Hepatocyte (in vitro differentiated cells): Measurements from ENCODE around the gene RARA. TPM values are rescaled to one million over a fixed set of nuclear protein-coding genes. Genes with fewer than 3 reads are reported as not detected.

Experiments
- DNase-seq: peaks from one replicate; pipeline ENCODE4 v3.0.0-alpha.2; 2016; ENCODE audit warnings: low spot score
- H2AFZ ChIP-seq: fragments of 200-600 bp; sonication (generic); 2 replicates; pipeline ENCODE4 v1.6.0; 2016; ENCODE audit warnings: antibody characterized with exemption, mild to moderate bottlenecking
- H3K27ac ChIP-seq: fragments of 200-600 bp; sonication (generic); 2 replicates; pipeline ENCODE4 v1.5.1; 2016; ENCODE audit warnings: mild to moderate bottlenecking
- H3K27me3 ChIP-seq: fragments of 200-600 bp; sonication (generic); 2 replicates; pipeline ENCODE4 v1.6.1; 2016
- H3K36me3 ChIP-seq: fragments of 200-600 bp; sonication (generic); replicated peaks from 2 replicates; pipeline ENCODE4 v1.5.1; 2016; ENCODE audit warnings: low read depth; ENCODE audit not compliant: insufficient read depth
- H3K4me1 ChIP-seq: fragments of 200-600 bp; sonication (generic); 2 replicates; pipeline ENCODE4 v1.5.1; 2016; ENCODE audit warnings: mild to moderate bottlenecking, moderate library complexity; ENCODE audit not compliant: insufficient read depth
- H3K4me2 ChIP-seq: fragments of 200-600 bp; sonication (generic); 2 replicates; pipeline ENCODE4 v1.6.0; 2016
- H3K4me3 ChIP-seq: fragments of 200-600 bp; sonication (generic); 2 replicates; pipeline ENCODE4 v1.5.1; 2016; ENCODE audit warnings: mild to moderate bottlenecking
- H3K79me2 ChIP-seq: fragments of 200-600 bp; sonication (generic); 2 replicates; pipeline ENCODE4 v1.6.0; 2017; ENCODE audit warnings: mild to moderate bottlenecking
- H3K9me2 ChIP-seq: fragments of 200-600 bp; sonication (generic); replicated peaks from 2 replicates; pipeline ENCODE4 v1.6.0; 2017; ENCODE audit warnings: mild to moderate bottlenecking; ENCODE audit not compliant: insufficient read depth
- H3K9me3 ChIP-seq: fragments of 200-600 bp; sonication (generic); 2 replicates; pipeline ENCODE4 v1.5.1; 2016; ENCODE audit warnings: low read depth, mild to moderate bottlenecking
- H4K20me1 ChIP-seq: fragments of 200-600 bp; sonication (generic); 2 replicates; pipeline ENCODE4 v1.6.0; 2016; ENCODE audit warnings: mild to moderate bottlenecking; ENCODE audit not compliant: insufficient read depth, poor library complexity, severe bottlenecking
- CTCF ChIP-seq: fragments of 200-600 bp; sonication (generic); IDR thresholded peaks from 2 replicates; pipeline ENCODE4 v1.5.1; 2016; ENCODE audit warnings: antibody characterized with exemption, mild to moderate bottlenecking; ENCODE audit not compliant: poor library complexity
- EZH2 ChIP-seq: fragments of 200-600 bp; sonication (generic); IDR thresholded peaks from 2 replicates; pipeline ENCODE4 v1.6.1; 2016; ENCODE audit warnings: antibody characterized with exemption, mild to moderate bottlenecking, borderline replicate concordance
- EZH2phosphoT487 ChIP-seq: fragments of 200-600 bp; sonication (generic); IDR thresholded peaks from one replicate; pipeline ENCODE4 v1.6.1; 2018; ENCODE audit warnings: antibody characterized with exemption, mild to moderate bottlenecking, low read depth, moderate library complexity; ENCODE audit not compliant: unreplicated experiment, severe bottlenecking
- whole genome bisulfite sequencing: methylation state at CpG from one replicate; pipeline ENCODE4 v1.1.6; 2016; ENCODE audit warnings: low lambda C conversion rate; ENCODE audit errors: missing lambda C conversion rate; 5-methylcytosine and 5-hydroxymethylcytosine counted together
- polyA plus RNA-seq: library from polyadenylated mRNA; unstranded; fragments of >200 nt; fragmentation: Nextera tagmentation; extraction: Ambion mirVana; gene quantifications from 2 replicates; pipeline ENCODE4 v1.2.1, GENCODE V29; 2016
- small RNA-seq: library from RNA; depleted of rRNA; stranded (forward); fragments of <200 nt; gene quantifications from one replicate; pipeline ENCODE3, GENCODE V24; 2014
- total RNA-seq: library from RNA; depleted of rRNA; stranded (reverse); fragments of >200 nt; gene quantifications from 2 replicates; pipeline ENCODE4 v1.2.3, GENCODE V29; 2014

The RARA gene
- total and polyA plus RNA-seq, 2 experiments from 2014 or later: 30.0 to 33.1 TPM

GRCh38 chr17:40402668-40403067 lies 93.7 kb downstream of the RARA start:
- no peak overlapping the region for H3K4me3 ChIP-seq
- H3K36me3 ChIP-seq: no peaks in the 10 kb centered on the region
- H3K4me2 ChIP-seq: no peak overlapping the region
- no peaks in the 10 kb centered on the region for H3K4me1 ChIP-seq
- H2AFZ ChIP-seq: no peak overlapping the region
- no peak for TF ChIP-seq CTCF
- H3K27ac ChIP-seq: no peak overlapping the region
- H4K20me1 ChIP-seq: no peaks in the 10 kb centered on the region
- no peaks in the 10 kb centered on the region for H3K27me3 ChIP-seq
- H3K9me2 ChIP-seq: no peaks in the 10 kb centered on the region
- 100% methylated on average over 1 of the region's 1 CpG for WGBS
- DNase-seq: no peak
- no peaks in the 10 kb centered on the region for H3K9me3 ChIP-seq
- H3K79me2 ChIP-seq: no peaks in the 10 kb centered on the region

GRCh38 chr17:40404003-40404402 lies 95.0 kb downstream of the RARA start:
- no peaks in the 10 kb centered on the region for H3K4me1 ChIP-seq
- no peak for DNase-seq
- H3K4me2 ChIP-seq: no peak overlapping the region
- no peaks in the 10 kb centered on the region for H3K27me3 ChIP-seq
- no peaks in the 10 kb centered on the region for H3K9me2 ChIP-seq
- no peak for TF ChIP-seq EZH2
- no peak for TF ChIP-seq EZH2phosphoT487
- no peak for TF ChIP-seq CTCF
- H2AFZ ChIP-seq: peak overlapping the region; percentile 28
- WGBS: 79% methylated on average over 3 of the region's 3 CpGs
- no peaks in the 10 kb centered on the region for H3K9me3 ChIP-seq
- H3K4me3 ChIP-seq: no peak overlapping the region
- H3K27ac ChIP-seq: no peak overlapping the region
- no peaks in the 10 kb centered on the region for H3K36me3 ChIP-seq
- H3K79me2 ChIP-seq: no peaks in the 10 kb centered on the region
- no peaks in the 10 kb centered on the region for H4K20me1 ChIP-seq

Small RNA genes within 50 kb of the gene (small RNA-seq; reads per million reads assigned to genes)
- gene RF00019: not detected
- not detected for gene RNA5SP441

Other genes starting within 250 kb of the RARA start
- 35.3 and 40.2 TPM in 2 replicates for gene THRA, start 246.2 kb upstream of the RARA start, total RNA-seq
- gene THRA, start 246.2 kb upstream of the RARA start, polyA plus RNA-seq: 20.7 and 22.5 TPM in 2 replicates
- 2.3 and 3.0 TPM in 2 replicates for gene NR1D1, start 208.6 kb upstream of the RARA start, total RNA-seq
- gene NR1D1, start 208.6 kb upstream of the RARA start, polyA plus RNA-seq: 6.9 and 7.1 TPM in 2 replicates
- gene MSL1, start 187.2 kb upstream of the RARA start, total RNA-seq: 71.9 and 81.6 TPM in 2 replicates
- gene MSL1, start 187.2 kb upstream of the RARA start, polyA plus RNA-seq: 26.7 and 31.4 TPM in 2 replicates
- gene CASC3, start 168.6 kb upstream of the RARA start, total RNA-seq: 26.7 and 30.2 TPM in 2 replicates
- 33.0 and 37.5 TPM in 2 replicates for gene CASC3, start 168.6 kb upstream of the RARA start, polyA plus RNA-seq
- gene RAPGEFL1, start 131.7 kb upstream of the RARA start, total RNA-seq: 4.0 and 4.9 TPM in 2 replicates
- gene RAPGEFL1, start 131.7 kb upstream of the RARA start, polyA plus RNA-seq: 4.2 and 6.0 TPM in 2 replicates
- 10.3 and 12.6 TPM in 2 replicates for gene WIPF2, start 89.9 kb upstream of the RARA start, total RNA-seq
- gene WIPF2, start 89.9 kb upstream of the RARA start, polyA plus RNA-seq: 23.8 and 24.2 TPM in 2 replicates
- 5.8 and 8.6 TPM in 2 replicates for gene CDC6, start 21.3 kb upstream of the RARA start, total RNA-seq
- 5.1 and 7.5 TPM in 2 replicates for gene CDC6, start 21.3 kb upstream of the RARA start, polyA plus RNA-seq
- gene GJD3, start 55.6 kb downstream of the RARA start, total RNA-seq: 0.47 TPM in 1 of 2 replicates, not detected in the other
- gene GJD3, start 55.6 kb downstream of the RARA start, polyA plus RNA-seq: 3.3 and 3.8 TPM in 2 replicates
- gene TOP2A, start 108.7 kb downstream of the RARA start, total RNA-seq: 36.9 and 37.4 TPM in 2 replicates
- 19.3 and 21.3 TPM in 2 replicates for gene TOP2A, start 108.7 kb downstream of the RARA start, polyA plus RNA-seq
- gene IGFBP4, start 134.3 kb downstream of the RARA start, total RNA-seq: 44.9 and 48.2 TPM in 2 replicates
- 149 and 183 TPM in 2 replicates for gene IGFBP4, start 134.3 kb downstream of the RARA start, polyA plus RNA-seq
- not detected in 2 replicates for gene TNS4, start 192.4 kb downstream of the RARA start, total RNA-seq
- gene TNS4, start 192.4 kb downstream of the RARA start, polyA plus RNA-seq: 0.07 TPM in 2 replicates